HG03558 (cell line): Measurements from ENCODE around the gene SLC1A4.
A peak's percentile ranks its signal among the peaks of the same experiment; 100 is the strongest.
"Not testable (repeated sequence)": the region's sequence is repeated elsewhere in the genome, so short reads cannot be mapped to it uniquely, and the experiment has no call there.

Experiments
- ATAC-seq: cut with Tn5 transposase; IDR thresholded peaks from one replicate; pipeline ENCODE4 v1.9.1; 2021; ENCODE audit warnings: moderate number of reproducible peaks; ENCODE audit not compliant: unreplicated experiment; ENCODE audit errors: extremely low read depth

The SLC1A4 gene

GRCh38 chr2:64963138-64963537 lies 26.1 kb upstream of the SLC1A4 start:
- ATAC-seq = not testable (repeated sequence)

GRCh38 chr2:64963719-64964118 lies 25.5 kb upstream of the SLC1A4 start:
- ATAC-seq = no peak

GRCh38 chr2:64966017-64966416 lies 23.2 kb upstream of the SLC1A4 start:
- no peak for ATAC-seq

- no peak for ATAC-seq
Measured at GRCh38 chr2:64966839-64967238, 22.4 kb upstream of the SLC1A4 start.

GRCh38 chr2:64967601-64968000 lies 21.6 kb upstream of the SLC1A4 start:
- ATAC-seq = no peak

- not testable (repeated sequence) for ATAC-seq
Measured at GRCh38 chr2:64969086-64969485, 20.1 kb upstream of the SLC1A4 start.

- no peak for ATAC-seq
Measured at GRCh38 chr2:64970495-64970894, 18.7 kb upstream of the SLC1A4 start.

- no peak for ATAC-seq
Measured at GRCh38 chr2:64972426-64972825, 16.8 kb upstream of the SLC1A4 start.

- no peak for ATAC-seq
Measured at GRCh38 chr2:64972876-64973275, 16.3 kb upstream of the SLC1A4 start.

- no peak for ATAC-seq
Measured at GRCh38 chr2:64975232-64975821, 13.9 kb upstream of the SLC1A4 start.

- ATAC-seq = no peak
Measured at GRCh38 chr2:64976276-64976675, 12.9 kb upstream of the SLC1A4 start.

GRCh38 chr2:64978514-64979268 lies 10.5 kb upstream of the SLC1A4 start:
- no peak for ATAC-seq

GRCh38 chr2:64979744-64980143 lies 9.5 kb upstream of the SLC1A4 start:
- no peak for ATAC-seq

- ATAC-seq = no peak
Measured at GRCh38 chr2:64980183-64980582, 9.0 kb upstream of the SLC1A4 start.

GRCh38 chr2:64982311-64982857 lies 6.8 kb upstream of the SLC1A4 start:
- peak; percentile 58 for ATAC-seq

GRCh38 chr2:64982932-64983331 lies 6.3 kb upstream of the SLC1A4 start:
- no peak for ATAC-seq

- ATAC-seq = no peak
Measured at GRCh38 chr2:64985447-64985846, 3.8 kb upstream of the SLC1A4 start.

GRCh38 chr2:64987001-64987955 lies 1.9 kb upstream of the SLC1A4 start:
- ATAC-seq = no peak

GRCh38 chr2:64987956-64988419 lies 1.2 kb upstream of the SLC1A4 start:
- no peak for ATAC-seq

- ATAC-seq = peak; percentile 7
Measured at GRCh38 chr2:64988420-64989125, 626 bp upstream of the SLC1A4 start.
